H1 (cell line): Measurements from ENCODE around the gene DTNB. TPM values are rescaled to one million over a fixed set of nuclear protein-coding genes. Genes with fewer than 3 reads are reported as not detected.

Experiments used
- CTCF ChIA-PET: fragments of 300-600 bp; sonication (Branson Sonifier 250); formaldehyde crosslinking; loops from one replicate; lab custom pipeline; 2021; ENCODE audit not compliant: partially characterized antibody; lab: Charles Lee
- POLR2A ChIA-PET: fragments of 300-600 bp; sonication (Branson Sonifier 250); formaldehyde crosslinking; loops from one replicate; lab custom pipeline; 2021; ENCODE audit warnings: inconsistent platforms; ENCODE audit not compliant: partially characterized antibody; lab: Charles Lee
- DNase-seq, 2 experiments: peaks; one replicate each; pipeline versions ENCODE4 v3.0.0 to v3.0.0-alpha.2; 2010 to 2022; ENCODE audit warnings: low spot score in 2 of 2, low read depth in 1 of 2, mixed read lengths in 1 of 2
- FAIRE-seq: peaks from 2 replicates; lab custom pipeline; 2011; peaks lifted over from hg19 to GRCh38; lab: Jason Lieb, UNC
- H2AFZ ChIP-seq: 2 replicates; pipeline ENCODE4 v1.8.1; 2012; ENCODE audit warnings: low read length, inconsistent platforms
- H2AK5ac ChIP-seq: 2 replicates; pipeline ENCODE4 v1.6.1; 2013; ENCODE audit warnings: low read depth, low read length
- H2BK120ac ChIP-seq: replicated peaks from 2 replicates; pipeline ENCODE3; 2013; ENCODE audit warnings: low read depth, low read length, inconsistent platforms
- H2BK12ac ChIP-seq: 2 replicates; pipeline ENCODE4 v1.6.1; 2013; ENCODE audit warnings: low read depth, low read length
- H2BK15ac ChIP-seq: 2 replicates; pipeline ENCODE4 v1.6.1; 2013; ENCODE audit warnings: low read length
- H2BK20ac ChIP-seq: 2 replicates; pipeline ENCODE4 v1.6.1; 2013; ENCODE audit warnings: low read length
- H2BK5ac ChIP-seq: 2 replicates; pipeline ENCODE4 v1.6.1; 2013; ENCODE audit warnings: low read depth, low read length
- H3K14ac ChIP-seq: 2 replicates; pipeline ENCODE4 v1.6.1; 2013; ENCODE audit warnings: inconsistent platforms; ENCODE audit not compliant: insufficient read length
- H3K18ac ChIP-seq: 2 replicates; pipeline ENCODE4 v1.6.1; 2013; ENCODE audit warnings: low read length; ENCODE audit errors: extremely low read depth
- H3K23ac ChIP-seq: 2 replicates; pipeline ENCODE4 v1.6.1; 2013; ENCODE audit warnings: inconsistent platforms; ENCODE audit not compliant: insufficient read length
- H3K23me2 ChIP-seq: 2 replicates; pipeline ENCODE4 v1.6.1; 2013; ENCODE audit warnings: low read depth, low read length
- H3K27ac ChIP-seq: 2 replicates; pipeline ENCODE4 v1.6.1; 2011; ENCODE audit warnings: low read depth, low read length, inconsistent platforms
- H3K27me3 ChIP-seq, 4 experiments: replicated peaks in 1 of 4; 1 replicate in 1 of 4; 2 replicates in 3 of 4; pipeline versions ENCODE4 v1.6.1 to v1.8.1; 2011 to 2013; ENCODE audit warnings: low read length in 3 of 4, mild to moderate bottlenecking in 3 of 4, inconsistent platforms in 2 of 4, mixed read lengths in 2 of 4, moderate library complexity in 1 of 4; ENCODE audit not compliant: control insufficient read depth in 3 of 4, insufficient read depth in 3 of 4; ENCODE audit errors: extremely low read depth in 1 of 4
- H3K36me3 ChIP-seq, 4 experiments: 2 replicates each; pipeline versions ENCODE4 v1.6.1 to v1.8.1; 2011 to 2013; ENCODE audit warnings: mild to moderate bottlenecking in 4 of 4, low read length in 3 of 4, moderate library complexity in 2 of 4, control low read depth in 1 of 4, inconsistent platforms in 1 of 4; ENCODE audit not compliant: insufficient read depth in 4 of 4, control insufficient read depth in 2 of 4
- H3K4ac ChIP-seq: replicated peaks from 2 replicates; pipeline ENCODE3; 2013; ENCODE audit warnings: low read length, low read depth, mixed read lengths, inconsistent platforms; ENCODE audit not compliant: insufficient read length
- H3K4me1 ChIP-seq, 4 experiments: replicated peaks in 1 of 4; 1 replicate in 1 of 4; 2 replicates in 3 of 4; pipeline versions ENCODE4 v1.6.1 to v1.8.1; 2011 to 2013; ENCODE audit warnings: low read length in 3 of 4, inconsistent platforms in 2 of 4, mixed read lengths in 1 of 4; ENCODE audit not compliant: insufficient read depth in 4 of 4, control insufficient read depth in 3 of 4
- H3K4me2 ChIP-seq, 2 experiments: 2 replicates each; pipeline versions ENCODE4 v1.6.1 to v1.8.1; 2011 to 2013; ENCODE audit warnings: low read depth in 2 of 2, low read length in 2 of 2, control low read depth in 1 of 2, inconsistent platforms in 1 of 2, mild to moderate bottlenecking in 1 of 2; ENCODE audit not compliant: insufficient read depth in 1 of 2
- H3K4me3 ChIP-seq, 4 experiments: fragments of 200-600, 300-600 bp in 1 of 4; sonication (generic), shearing (Covaris generic), sonication (Bioruptor Twin) in 1 of 4; 2 replicates each; pipeline versions ENCODE4 v1.5.1 to v1.8.1; 2011 to 2016; ENCODE audit warnings: low read length in 4 of 4, low read depth in 3 of 4, control low read depth in 2 of 4, inconsistent platforms in 2 of 4, mild to moderate bottlenecking in 2 of 4, mixed read lengths in 1 of 4, moderate library complexity in 1 of 4; ENCODE audit not compliant: insufficient read depth in 2 of 4; ENCODE audit errors: extremely low read depth in 1 of 4
- H3K56ac ChIP-seq: replicated peaks from 2 replicates; pipeline ENCODE3; 2013; ENCODE audit warnings: low read depth, mild to moderate bottlenecking, mixed read lengths, low read length, inconsistent platforms; ENCODE audit not compliant: insufficient read length
- H3K79me1 ChIP-seq: 2 replicates; pipeline ENCODE4 v1.6.1; 2013; ENCODE audit warnings: low read depth, low read length, control low read depth
- H3K79me2 ChIP-seq, 2 experiments: 2 replicates each; pipeline versions ENCODE4 v1.6.1 to v1.8.1; 2012 to 2013; ENCODE audit warnings: low read length in 2 of 2, mild to moderate bottlenecking in 2 of 2, inconsistent platforms in 1 of 2; ENCODE audit not compliant: insufficient read depth in 2 of 2, control insufficient read depth in 1 of 2
- H3K9ac ChIP-seq, 4 experiments: replicated peaks in 1 of 4; 1 replicate in 1 of 4; 2 replicates in 3 of 4; pipeline versions ENCODE4 v1.6.1 to v1.8.1; 2011 to 2013; ENCODE audit warnings: low read depth in 3 of 4, low read length in 3 of 4, control low read depth in 2 of 4, mild to moderate bottlenecking in 2 of 4, moderate library complexity in 2 of 4, inconsistent platforms in 1 of 4; ENCODE audit errors: extremely low read depth in 1 of 4
- H3K9me3 ChIP-seq, 2 experiments: 2 replicates each; pipeline versions ENCODE4 v1.6.1 to v1.8.1; 2012 to 2013; ENCODE audit warnings: mild to moderate bottlenecking in 2 of 2, moderate library complexity in 2 of 2, control low read depth in 1 of 2, inconsistent platforms in 1 of 2, low read depth in 1 of 2, low read length in 1 of 2, mixed read lengths in 1 of 2; ENCODE audit not compliant: insufficient read depth in 2 of 2
- H4K20me1 ChIP-seq, 2 experiments: replicated peaks in 1 of 2; 2 replicates each; pipeline versions ENCODE3 to v1.8.1; 2011 to 2013; ENCODE audit warnings: inconsistent platforms in 2 of 2, low read length in 2 of 2, mild to moderate bottlenecking in 1 of 2; ENCODE audit not compliant: insufficient read depth in 2 of 2, control insufficient read depth in 1 of 2
- H4K5ac ChIP-seq: 2 replicates; pipeline ENCODE4 v1.6.1; 2013; ENCODE audit warnings: low read length, low read depth, mixed read lengths, inconsistent platforms; ENCODE audit not compliant: insufficient read length
- H4K8ac ChIP-seq: 2 replicates; pipeline ENCODE4 v1.8.0; 2013; ENCODE audit warnings: mild to moderate bottlenecking, moderate library complexity, low read length, inconsistent platforms; ENCODE audit not compliant: insufficient read depth; ENCODE audit errors: extremely low read depth
- H4K91ac ChIP-seq: replicated peaks from 2 replicates; pipeline ENCODE3; 2013; ENCODE audit warnings: low read length, mixed read lengths, inconsistent platforms; ENCODE audit not compliant: insufficient read length
- BRCA1 ChIP-seq: IDR thresholded peaks from 2 replicates; pipeline ENCODE4 v1.6.1; 2012; ENCODE audit warnings: low read depth, low read length, improper control_type of control experiment
- CEBPB ChIP-seq: IDR thresholded peaks from 2 replicates; pipeline ENCODE4 v1.6.1; 2012; ENCODE audit warnings: low read depth, low read length
- CHD1 ChIP-seq: IDR thresholded peaks from 2 replicates; pipeline ENCODE4 v1.6.1; 2012; ENCODE audit warnings: low read depth, low read length, improper control_type of control experiment
- EP300 ChIP-seq, 2 experiments: IDR thresholded peaks; 1 replicate in 1 of 2; 2 replicates in 1 of 2; pipeline ENCODE4 v1.6.1; 2011 to 2012; ENCODE audit warnings: low read depth in 2 of 2, low read length in 2 of 2, mild to moderate bottlenecking in 2 of 2, borderline replicate concordance in 1 of 2, inconsistent platforms in 1 of 2, moderate library complexity in 1 of 2
- GTF2F1 ChIP-seq: IDR thresholded peaks from 2 replicates; pipeline ENCODE4 v1.6.1; 2012; ENCODE audit warnings: low read depth, low read length, improper control_type of control experiment, borderline replicate concordance
- MAFK ChIP-seq: IDR thresholded peaks from 2 replicates; pipeline ENCODE4 v1.6.1; 2012; ENCODE audit warnings: low read depth, mild to moderate bottlenecking, improper control_type of control experiment, low read length
- POLR2A ChIP-seq, 2 experiments: IDR thresholded peaks; 1 replicate in 1 of 2; 2 replicates in 1 of 2; pipeline ENCODE4 v1.6.1; 2011; ENCODE audit warnings: low read depth in 2 of 2, low read length in 2 of 2, mild to moderate bottlenecking in 2 of 2; ENCODE audit errors: control extremely low read depth in 1 of 2
- WGBS, 2 experiments: shearing (Covaris generic) in 1 of 2; methylation state at CpG; one replicate each; pipeline versions ENCODE4 v1.1.6 to v1.1.7; 2013 to 2015; ENCODE audit warnings: low lambda C conversion rate in 2 of 2, mixed read lengths in 2 of 2, inconsistent platforms in 1 of 2, low coverage in 1 of 2, missing lambda C conversion rate in 1 of 2; ENCODE audit not compliant: insufficient replicate concordance in 2 of 2, insufficient coverage in 1 of 2, insufficient read length in 1 of 2; ENCODE audit errors: extremely low coverage in 1 of 2, missing lambda C conversion rate in 1 of 2; 5-methylcytosine and 5-hydroxymethylcytosine counted together
- polyA plus RNA-seq, 7 experiments: library from polyadenylated mRNA; depleted of rRNA in 3 of 7; stranded (reverse) in 5 of 7; unstranded in 2 of 7; fragments of >200 nt in 5 of 7; fragments of 200-250 nt in 2 of 7; gene quantifications; 1 replicate in 5 of 7; 2 replicates in 1 of 7; 4 replicates in 1 of 7; pipeline versions ENCODE4 v1.2.1 to v1.2.3, GENCODE V29; 2011 to 2013; ENCODE audit warnings: missing spikeins in 2 of 7, mixed read lengths in 2 of 7
- total RNA-seq: library from RNA; stranded (reverse); fragmentation: NEBNext Ultra II Directional; extraction: Animal tissue kit (Norgen Biotek cat#: 25700); gene quantifications from 2 replicates; pipeline ENCODE4 v1.2.1, GENCODE V29; 2021

The DTNB gene
- total and polyA plus RNA-seq, 2 of the 8 experiments (the other 6 are each of a cell fraction or from before 2014, with no cell fraction given), result 39.6 to 49.5 TPM

- Histone ChIP-seq H4K20me1 (no peaks in the 10 kb centered on the region), H3K36me3 (peaks cover 0 to 6% (median 2%) of the 10 kb centered on the region in 4 experiments; a peak in 2 of 8 replicates), H2AK5ac (no peak overlapping the region), H2BK20ac (no peak overlapping the region), H3K4ac (no peak overlapping the region), H2BK12ac (no peak overlapping the region), H2BK5ac (no peak overlapping the region), H3K9ac (no peak overlapping the region), H3K27me3 (no peaks in the 10 kb centered on the region; a peak in 1 of 7 replicates)
- FAIRE-seq, result no peak
- POLR2A ChIA-PET, result no interaction called here
- no peak for TF ChIP-seq POLR2A (IDR thresholded peaks at IDR 0.05; ENCODE audit: control extremely low read depth in 1 of 2, low read depth in 2 of 2, low read length in 2 of 2)
- TF ChIP-seq MAFK, result no peak
- TF ChIP-seq CHD1, result no peak
- TF ChIP-seq EP300 (IDR thresholded peaks at IDR 0.05; ENCODE audit: borderline replicate concordance in 1 of 2, low read depth in 2 of 2, low read length in 2 of 2), result no peak
- no peak for TF ChIP-seq BRCA1
- TF ChIP-seq GTF2F1, result no peak
- no peak for TF ChIP-seq CEBPB
- TF ChIP-seq, all 59 proteins: peak for 0
- Histone ChIP-seq H3K23ac (no peak overlapping the region), H3K56ac (no peak overlapping the region), H4K8ac (no peak overlapping the region), H3K79me1 (no peaks in the 10 kb centered on the region), H3K27ac (no peak overlapping the region), H3K14ac (no peak overlapping the region), H3K18ac (no peak overlapping the region), H3K79me2 (no peaks in the 10 kb centered on the region), H3K9me3 (no peaks in the 10 kb centered on the region), H4K91ac (no peak overlapping the region), H3K23me2 (no peaks in the 10 kb centered on the region), H3K4me3 (no peak overlapping the region), H3K4me2 (no peak overlapping the region), H3K4me1 (no peaks in the 10 kb centered on the region), H2BK15ac (no peak overlapping the region), H4K5ac (no peak overlapping the region), H2AFZ (no peak overlapping the region), H2BK120ac (no peak overlapping the region)
- CTCF ChIA-PET, result no interaction called here
- no peak for DNase-seq
- 88% methylated on average over 7 of the region's 7 CpGs; no CpG with 5 or more reads in 1 of the 2 experiments for whole genome bisulfite sequencing, 2 experiments
Measured at GRCh38 chr2:25576596-25576995, 96.8 kb downstream of the DTNB start.
